Fibroblast of skin of abdomen (primary cell): ENCODE measurements around the gene EFHC1.

ENCODE experiments used
- DNase-seq: peaks from one replicate; pipeline ENCODE4 v3.0.0-alpha.2; 2013

Gene EFHC1

GRCh38 chr6:52541135-52541534, 121.0 kb downstream of the EFHC1 start:
- no peak for DNase-seq

GRCh38 chr6:52543262-52543661, 123.1 kb downstream of the EFHC1 start:
- DNase-seq = no peak

DNA sequence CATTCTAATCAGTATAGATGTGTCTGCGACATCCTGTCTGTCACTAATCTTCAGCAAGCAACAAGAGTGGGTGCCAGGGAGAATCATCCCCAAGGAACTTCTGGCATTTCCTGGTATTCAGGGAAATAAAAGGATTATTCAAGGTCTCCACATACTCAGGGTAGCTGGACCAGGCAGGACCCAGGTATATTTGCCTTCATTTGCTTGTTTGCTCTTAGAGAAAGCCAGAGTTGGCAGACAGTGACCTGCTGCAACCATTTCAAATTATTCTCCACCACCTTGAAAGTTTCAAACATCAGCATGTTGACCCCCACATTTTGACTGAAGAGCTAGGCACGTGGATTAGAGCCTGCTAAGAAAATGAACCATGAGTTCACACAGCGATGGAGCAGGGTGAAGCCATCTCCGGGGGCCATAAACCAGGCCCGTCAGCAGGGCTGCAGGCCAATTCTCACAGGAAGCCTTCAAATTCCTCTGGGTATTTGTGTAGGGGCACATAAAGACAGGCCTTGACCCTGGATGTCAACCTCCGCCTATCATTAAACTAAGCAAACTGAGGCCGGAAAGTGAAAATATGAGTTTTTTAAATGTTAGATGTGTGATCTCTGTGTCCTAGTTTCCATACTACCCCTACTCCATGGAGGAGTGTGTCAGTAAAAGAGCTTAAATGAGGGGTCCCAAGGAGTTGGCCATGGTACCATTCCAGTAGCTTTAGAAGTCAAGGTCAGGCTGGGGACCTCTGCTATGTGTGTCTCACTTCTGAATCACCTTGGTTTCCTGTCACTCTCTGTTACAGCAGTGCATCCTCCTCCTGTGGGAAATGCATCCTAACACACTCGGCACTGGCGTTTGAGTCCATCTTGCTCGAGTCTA, 123.8 kb downstream of the EFHC1 start:
- peak; percentile 64 for DNase-seq

DNA sequence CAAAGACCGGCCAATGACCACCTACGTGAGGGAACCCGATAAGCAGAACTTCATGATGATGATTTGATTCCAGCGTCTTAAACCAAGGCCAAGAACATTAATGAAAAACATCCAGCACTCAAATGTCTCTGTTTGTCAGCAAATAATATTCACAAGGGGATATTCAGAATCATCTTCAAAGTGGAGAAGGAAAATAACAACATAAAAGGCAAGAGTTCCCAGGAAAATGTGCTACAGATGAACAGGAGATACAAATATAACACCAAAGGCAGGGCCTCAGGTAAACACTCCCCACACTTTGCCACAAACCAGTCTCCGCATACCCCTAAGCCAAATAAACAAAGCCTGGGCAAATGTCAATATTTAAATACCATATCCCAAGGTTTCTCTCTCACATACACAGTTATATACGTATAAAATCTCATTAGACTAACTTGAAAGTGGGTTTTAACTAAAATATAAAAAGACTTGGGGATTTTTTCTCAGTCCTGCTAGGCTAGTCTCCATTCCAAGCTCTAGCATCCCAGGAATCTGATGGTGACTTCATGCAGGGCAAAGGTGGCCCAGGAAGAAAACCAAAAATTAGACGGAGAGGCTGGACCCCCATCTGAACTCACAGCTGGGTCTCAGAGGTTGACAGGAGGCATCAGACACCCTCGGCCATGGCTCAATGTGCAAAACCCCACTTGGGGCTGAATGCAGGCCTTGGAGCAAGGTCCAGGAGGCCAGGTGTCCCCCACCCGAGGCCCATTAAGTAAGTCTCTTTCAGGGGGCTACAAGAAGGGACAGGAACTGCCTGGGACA, 124.7 kb downstream of the EFHC1 start:
- DNase-seq = no peak

DNA sequence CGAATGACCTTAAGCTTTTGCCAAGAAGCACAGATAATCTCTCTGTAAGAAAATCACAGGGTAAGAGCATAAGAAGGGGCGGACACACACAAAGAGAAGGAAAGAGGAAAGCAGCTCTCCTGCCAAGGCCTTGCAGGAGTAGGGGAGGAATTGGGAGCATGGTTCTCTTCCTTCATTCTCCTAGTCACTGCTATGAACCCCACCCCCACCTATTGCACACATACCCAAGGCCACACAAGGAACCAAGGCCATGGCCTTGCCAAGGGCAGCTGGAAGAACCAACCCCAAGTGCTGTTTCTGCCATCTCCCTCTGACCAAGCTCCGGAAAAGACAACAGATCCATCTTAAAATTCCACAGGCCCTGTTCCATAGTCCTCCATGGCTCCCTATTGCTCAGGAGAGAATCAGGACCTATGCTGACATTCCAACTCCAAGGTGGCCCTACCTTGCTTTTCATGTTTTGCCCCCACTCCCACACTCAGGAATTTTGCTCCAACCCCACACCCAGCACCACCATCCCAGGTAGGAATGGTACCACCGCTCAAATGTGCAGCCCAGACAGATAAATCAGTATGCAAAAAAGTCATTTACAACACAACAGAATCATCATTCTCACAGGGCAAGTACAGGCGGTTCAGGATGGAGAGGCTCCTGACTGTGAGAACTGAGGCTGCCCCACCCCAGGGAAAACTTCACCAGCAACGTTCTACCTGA, 125.4 kb downstream of the EFHC1 start:
- no peak for DNase-seq

- no peak for DNase-seq
These were observed 126.0 kb downstream of the EFHC1 start for GRCh38 chr6:52546192-52546591.

DNA sequence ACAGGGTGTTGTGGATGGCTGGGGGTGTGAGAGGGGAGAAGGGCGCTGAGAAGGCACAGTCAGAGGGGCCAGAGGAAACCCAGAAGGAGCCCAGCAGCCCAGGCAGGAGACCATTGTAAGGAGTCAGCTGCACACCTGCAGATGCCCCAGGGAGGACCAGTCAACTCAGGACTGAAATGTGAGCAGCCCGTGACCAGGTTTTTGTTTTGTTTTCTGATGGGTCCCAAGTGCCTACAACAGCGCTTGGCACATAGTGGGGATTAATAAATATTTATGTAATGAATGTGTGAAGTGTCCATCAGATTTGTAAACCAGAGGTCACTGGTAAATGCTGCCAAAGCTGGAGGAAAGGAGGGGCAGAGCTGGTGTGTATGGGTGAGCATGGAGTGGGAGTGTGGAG, 126.5 kb downstream of the EFHC1 start:
- no peak for DNase-seq

GRCh38 chr6:52547647-52548352, 127.7 kb downstream of the EFHC1 start:
- DNase-seq = peak; percentile 55

DNA sequence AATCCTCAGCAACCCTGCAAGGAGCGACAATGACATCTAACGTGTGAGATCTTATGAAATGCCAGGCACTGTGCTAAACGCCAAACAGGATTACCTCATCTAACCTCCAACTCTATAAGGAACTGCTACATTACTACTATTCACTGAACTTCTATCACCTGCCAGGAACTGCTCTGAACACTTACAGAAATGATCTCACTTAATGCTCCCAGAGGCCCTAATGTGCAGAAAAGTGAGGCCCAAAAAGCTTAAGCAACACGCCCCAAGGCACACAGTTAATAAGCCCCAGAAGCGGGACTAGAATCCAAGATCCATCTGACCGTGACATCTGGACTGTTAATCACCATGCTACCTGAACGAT, 128.2 kb downstream of the EFHC1 start:
- no peak for DNase-seq

- DNase-seq = no peak
These were observed 128.9 kb downstream of the EFHC1 start for GRCh38 chr6:52548999-52549398.

DNA sequence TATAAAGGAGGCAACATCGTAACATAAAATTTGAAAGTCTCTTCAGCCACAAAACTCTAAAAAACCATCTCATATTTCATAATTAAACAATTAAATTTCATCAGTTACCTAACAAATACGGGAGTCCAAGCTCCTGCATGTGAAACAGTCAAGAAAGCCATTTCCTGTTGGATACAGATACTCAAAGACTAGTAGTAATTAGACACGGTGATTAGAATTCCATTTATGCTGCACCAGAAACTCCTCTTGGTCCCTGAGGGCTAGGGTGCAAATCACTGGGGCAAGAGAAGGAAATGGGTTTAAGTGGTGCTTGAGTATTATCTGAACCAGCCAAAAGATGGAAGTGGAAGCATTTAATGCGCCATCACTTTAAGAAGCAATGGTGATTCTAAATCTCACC, 129.3 kb downstream of the EFHC1 start:
- no peak for DNase-seq

DNA sequence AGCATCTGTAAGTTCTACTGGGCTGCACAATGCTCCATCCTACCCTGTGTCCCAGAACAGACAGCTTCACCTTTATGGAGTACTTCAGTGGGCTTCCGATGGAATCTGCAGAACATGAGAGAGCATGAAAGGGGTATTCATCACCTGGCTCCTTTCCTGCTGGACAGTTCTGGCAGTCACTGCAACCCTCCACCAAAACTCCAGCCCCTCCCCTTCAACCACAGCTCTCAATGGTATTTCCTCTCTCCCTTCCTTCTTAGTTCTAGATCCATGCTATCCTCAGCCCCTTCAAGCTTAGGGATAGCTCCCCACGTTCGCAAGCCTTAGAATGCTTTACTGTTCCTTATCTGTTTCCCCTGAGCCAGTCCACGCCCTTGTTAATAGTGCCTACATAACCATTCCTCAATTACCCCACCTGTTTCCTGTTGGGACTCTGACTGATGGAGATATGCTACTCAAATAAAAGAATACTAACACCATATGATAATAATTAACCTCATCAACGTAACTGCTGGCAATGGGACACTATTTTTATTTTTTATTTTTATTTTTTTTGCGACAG, 130.0 kb downstream of the EFHC1 start:
- DNase-seq = peak; percentile 47

DNA sequence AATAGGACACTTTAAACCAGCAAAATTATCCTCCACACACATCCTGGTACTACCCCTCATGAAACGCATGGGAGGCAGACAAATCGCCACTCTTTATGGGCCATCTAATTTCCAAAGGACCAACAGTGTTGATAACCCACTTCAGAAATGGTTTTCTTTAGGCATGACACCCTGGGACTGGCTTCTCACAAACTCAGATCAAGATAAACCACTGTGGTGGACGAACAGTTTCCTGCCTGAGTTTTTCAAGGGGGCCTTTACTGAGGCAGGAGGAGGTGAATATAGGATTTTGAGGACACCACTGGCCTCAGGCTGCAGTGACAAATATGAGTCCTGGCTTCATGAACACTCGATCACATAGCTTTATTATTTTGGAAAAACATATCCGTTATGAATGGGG, 130.7 kb downstream of the EFHC1 start:
- DNase-seq = no peak

DNA sequence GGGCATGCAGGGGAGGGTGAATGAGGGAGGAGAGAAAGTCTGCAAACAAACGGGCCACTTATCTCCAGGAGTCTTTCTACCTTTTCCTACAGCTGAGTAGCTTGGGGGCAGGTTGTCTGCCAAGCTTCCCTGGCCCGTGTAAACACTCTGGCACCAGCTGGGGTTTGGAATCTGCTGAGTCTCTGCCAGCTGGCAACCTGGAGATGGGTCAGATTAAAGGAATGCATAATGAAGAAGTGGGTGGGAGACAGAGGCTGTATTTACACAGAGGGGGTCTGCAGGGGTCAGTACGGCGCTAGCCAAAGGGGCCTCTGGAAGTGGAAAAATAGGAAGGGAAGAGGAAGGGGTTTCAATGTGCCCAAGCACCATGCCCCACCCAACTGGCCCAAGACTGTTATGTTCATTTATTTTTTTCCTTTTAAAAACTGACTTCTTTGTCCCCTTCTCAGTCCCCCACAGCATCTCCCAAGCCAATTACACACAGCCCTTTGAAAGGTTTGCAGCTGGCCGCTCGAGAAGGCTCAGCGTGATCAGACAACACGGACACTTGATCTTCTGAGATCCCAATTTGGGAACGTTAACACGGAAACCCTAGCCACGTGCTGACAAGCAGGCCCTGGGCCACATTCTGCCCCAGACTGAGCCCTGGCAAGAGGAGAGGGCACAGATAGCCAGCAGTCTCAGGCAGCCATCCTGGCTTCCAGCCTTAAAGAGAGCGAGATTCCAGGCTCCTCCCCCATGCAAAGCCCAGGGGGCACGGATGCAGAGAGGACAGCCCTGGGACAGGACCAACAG, 131.5 kb downstream of the EFHC1 start:
- peak; percentile 88 for DNase-seq

DNA sequence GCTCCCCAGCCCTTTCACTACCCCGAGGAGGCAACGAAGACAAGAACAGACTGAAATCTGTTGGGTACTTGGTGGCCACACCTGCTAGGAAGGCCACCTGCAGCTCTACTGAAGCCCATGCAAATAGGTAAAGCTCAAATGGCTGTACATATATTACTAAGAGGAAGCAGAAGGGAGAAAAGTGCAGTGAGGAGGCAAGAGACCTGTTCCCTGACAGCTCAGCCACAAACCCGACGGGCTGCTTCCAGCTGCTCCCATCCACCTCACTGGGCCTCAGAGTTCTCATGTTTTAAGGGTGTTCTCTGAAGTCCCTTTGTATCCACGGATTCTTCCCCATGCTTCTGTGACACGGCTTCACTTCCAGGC, 132.1 kb downstream of the EFHC1 start:
- no peak for DNase-seq

DNA sequence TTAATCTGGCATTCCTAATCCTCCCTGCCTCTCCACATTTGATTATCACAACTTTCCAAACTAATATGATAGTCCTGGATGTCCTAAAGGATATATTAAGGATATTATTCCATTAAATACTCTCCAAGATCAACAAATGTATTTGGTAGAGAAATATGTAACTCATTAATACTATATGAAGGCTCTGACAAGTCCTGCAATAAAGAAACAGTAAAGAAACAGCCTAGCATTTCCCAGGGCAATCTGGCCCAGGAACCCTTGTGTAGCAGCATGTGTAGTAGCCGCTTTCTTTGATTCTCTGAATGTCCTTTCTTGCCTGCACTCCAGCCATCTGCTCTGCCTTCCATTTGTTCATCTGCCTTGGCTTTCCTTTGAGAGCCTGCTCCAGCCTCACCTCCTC, 133.0 kb downstream of the EFHC1 start:
- no peak for DNase-seq

- DNase-seq = no peak
These were observed 133.6 kb downstream of the EFHC1 start for GRCh38 chr6:52553719-52554118.

GRCh38 chr6:52554684-52555280, 134.6 kb downstream of the EFHC1 start:
- DNase-seq = no peak

DNA sequence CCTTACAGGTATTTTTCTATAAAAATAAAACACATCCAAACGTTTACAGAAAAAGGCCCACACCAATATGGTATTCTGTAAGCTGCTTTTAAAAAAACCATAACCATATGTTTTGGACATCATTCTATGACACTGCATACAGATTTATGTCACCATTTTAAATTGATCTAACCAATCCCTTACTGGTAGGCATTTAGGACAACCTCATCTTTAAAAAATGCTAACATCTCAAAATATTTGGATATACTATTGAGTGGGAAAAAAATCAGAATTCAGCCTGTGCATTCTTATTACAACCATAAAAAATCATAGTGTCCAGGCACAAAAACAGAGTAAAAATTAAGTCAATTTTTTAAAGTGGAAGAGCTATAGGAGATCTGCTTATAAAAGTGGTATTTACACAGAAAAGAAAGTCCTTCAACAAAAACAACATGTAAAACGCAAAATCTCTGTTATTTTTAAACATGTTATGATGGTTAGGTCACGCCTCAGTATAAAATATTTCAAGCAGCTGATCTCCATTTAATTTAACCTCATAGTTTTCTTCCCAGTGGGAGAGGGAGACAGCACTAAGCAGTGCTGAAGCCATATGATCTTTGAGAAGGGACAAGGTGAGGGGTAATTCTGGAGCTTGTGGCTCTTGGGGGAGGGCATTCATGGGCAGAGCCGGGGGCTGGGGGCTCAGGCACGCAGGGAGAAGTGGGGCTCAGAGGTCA, 135.5 kb downstream of the EFHC1 start:
- DNase-seq = peak; percentile 73
